ENCODE measurements around the gene NFIA. TPM values are rescaled to one million over a fixed set of nuclear protein-coding genes. Genes with fewer than 3 reads are reported as not detected.

Gene NFIA
- total and polyA plus RNA-seq, 2 of the 13 experiments (the other 11 are each of a cell fraction or from before 2014, with no cell fraction given), result 14.7 to 28.5 TPM

DNA sequence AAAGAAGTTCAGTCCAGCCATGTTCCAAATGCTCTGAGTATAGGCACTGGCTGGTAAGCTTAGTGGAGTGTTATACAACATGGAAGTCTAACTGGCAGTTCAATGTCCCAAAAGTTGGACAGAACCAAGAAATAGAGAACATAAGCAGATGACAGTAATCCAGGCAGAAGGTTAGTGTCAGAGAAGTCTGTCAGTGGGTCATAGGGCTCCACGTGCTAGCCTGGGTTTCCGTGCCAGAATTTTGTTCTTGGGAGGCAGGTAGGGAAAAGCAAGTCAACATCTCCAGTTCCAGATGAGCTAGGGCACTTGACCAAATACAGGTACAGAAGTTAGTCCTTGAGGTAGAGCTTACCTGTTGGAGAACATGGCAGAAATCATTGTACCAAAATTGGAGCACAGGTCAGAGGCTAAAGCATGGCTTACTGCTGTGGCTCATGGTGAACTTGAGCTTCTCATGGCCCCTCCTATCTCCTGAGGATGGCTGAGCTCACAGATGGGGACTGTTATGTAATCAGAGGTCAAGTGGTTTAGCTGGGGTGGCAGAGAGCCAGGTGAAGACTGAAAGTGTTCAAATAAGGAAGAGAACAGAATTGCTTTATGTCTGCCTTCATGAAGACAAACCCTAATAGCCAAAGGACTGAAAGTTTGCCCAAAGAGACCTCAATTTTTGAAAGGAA is 170.8 kb downstream of the NFIA start (continued):
- no peak for TF ChIP-seq HOXA7 (CRISPR knock-in tag; IDR thresholded peaks at IDR 0.05)
- 0 out of 2 replicates have a peak, but pooled peaks have one; percentile 39 for TF ChIP-seq EHMT2 (IDR thresholded peaks at IDR 0.05; ENCODE audit: borderline replicate concordance, low read depth, low read length)
- no peak for TF ChIP-seq RFX5 (IDR thresholded peaks at IDR 0.05; ENCODE audit: low read depth, low read length)
- peak; percentile 35 for TF ChIP-seq RBM22 (optimal IDR thresholded peaks at IDR 0.05; ENCODE audit: low read length)
- no peak for TF ChIP-seq ZNF557 (CRISPR knock-in tag; IDR thresholded peaks at IDR 0.05)
- no peak for TF ChIP-seq SAP130 (CRISPR knock-in tag; IDR thresholded peaks at IDR 0.05; ENCODE audit: low read depth)
- TF ChIP-seq ZNF343 (CRISPR knock-in tag; IDR thresholded peaks at IDR 0.05), result no peak
- no peak for TF ChIP-seq ZNF605 (CRISPR knock-in tag; IDR thresholded peaks at IDR 0.05)
- TF ChIP-seq ZNF646 (CRISPR knock-in tag; IDR thresholded peaks at IDR 0.05), result no peak
- TF ChIP-seq NR2F1 (CRISPR knock-in tag; IDR thresholded peaks at IDR 0.05), result peak; percentile 47 to 73; a peak in 2 of 4 replicates
- no peak for TF ChIP-seq FOXK1 (CRISPR knock-in tag; IDR thresholded peaks at IDR 0.05; ENCODE audit: borderline replicate concordance, low read depth)
- 0 out of 2 replicates have a peak, but pooled peaks have one; percentile 20 for TF ChIP-seq NR2C2 (CRISPR knock-in tag; IDR thresholded peaks at IDR 0.05; ENCODE audit: borderline replicate concordance)
- TF ChIP-seq HNRNPK (IDR thresholded peaks at IDR 0.05; ENCODE audit: low read depth, low read length, poor library complexity, severe bottlenecking), result no peak
- peak; percentile 58; the same call in 1 of the 2 replicates for TF ChIP-seq CEBPG (CRISPR knock-in tag; IDR thresholded peaks at IDR 0.05)
- no peak for TF ChIP-seq IKZF5 (CRISPR knock-in tag; IDR thresholded peaks at IDR 0.05)
- TF ChIP-seq RARA (CRISPR knock-in tag; IDR thresholded peaks at IDR 0.05), result peak; percentile 65
- TF ChIP-seq HNF4A (CRISPR knock-in tag; IDR thresholded peaks at IDR 0.05), result peak; percentile 43; the same call in 1 of the 2 replicates
- no peak for TF ChIP-seq ZNF274 (CRISPR knock-in tag; IDR thresholded peaks at IDR 0.05)
- TF ChIP-seq ZBTB14 (CRISPR knock-in tag; IDR thresholded peaks at IDR 0.05), result no peak
- no peak for TF ChIP-seq ZNF205 (CRISPR knock-in tag; IDR thresholded peaks at IDR 0.05)
- no peak for TF ChIP-seq HDAC1 (CRISPR knock-in tag; IDR thresholded peaks at IDR 0.05)
- TF ChIP-seq HDAC2 (CRISPR knock-in tag; IDR thresholded peaks at IDR 0.05), result no peak
- TF ChIP-seq ZNF547 (CRISPR knock-in tag; IDR thresholded peaks at IDR 0.05), result no peak
